Measurements from ENCODE around the gene SSRP1. TPM values are rescaled to one million over a fixed set of nuclear protein-coding genes. Genes with fewer than 3 reads are reported as not detected.
"Not testable (repeated sequence)": the region's sequence is repeated elsewhere in the genome, so short reads cannot be mapped to it uniquely, and the experiment has no call there.

SSRP1 gene
- polyA plus RNA-seq, 1 donor from 2014 or later = 84.7 TPM

- H3K9ac ChIP-seq (ENCODE audit: low read length); H3K79me2 ChIP-seq (replicated peaks; ENCODE audit: insufficient read depth, low read length); H3K9me3 ChIP-seq (ENCODE audit: low read length); H3K4me2 ChIP-seq (ENCODE audit: low read length); H3F3A ChIP-seq (ENCODE audit: insufficient read depth, low read length, poor library complexity, severe bottlenecking); H4K20me1 ChIP-seq (ENCODE audit: insufficient read depth); H3K27ac ChIP-seq (ENCODE audit: low read length); H3K36me3 ChIP-seq (ENCODE audit: insufficient read depth, low read length); H2AFZ ChIP-seq (ENCODE audit: low read depth, low read length); H3K27me3 ChIP-seq (ENCODE audit: insufficient read depth, low read depth, low read length); H3K9me2 ChIP-seq (ENCODE audit: insufficient read depth, low read length); H3K4me3 ChIP-seq (ENCODE audit: low read length): not testable (repeated sequence)
Measured at GRCh38 chr11:57361420-57361819, 25.7 kb upstream of the SSRP1 start.

- H3K4me3 ChIP-seq (ENCODE audit: low read length) = no peak overlapping the region
- no peaks in the 10 kb centered on the region for H3K9me3 ChIP-seq (ENCODE audit: low read length)
- no peaks in the 10 kb centered on the region for H3K36me3 ChIP-seq (ENCODE audit: insufficient read depth, low read length)
- H2AFZ ChIP-seq (ENCODE audit: low read depth, low read length) = no peak overlapping the region
- no peak overlapping the region for H3K27ac ChIP-seq (ENCODE audit: low read length)
- H3K9me2 ChIP-seq (ENCODE audit: insufficient read depth, low read length) = no peaks in the 10 kb centered on the region
- H4K20me1 ChIP-seq (ENCODE audit: insufficient read depth) = no peaks in the 10 kb centered on the region
- no peaks in the 10 kb centered on the region for H3K79me2 ChIP-seq (replicated peaks; ENCODE audit: insufficient read depth, low read length)
- H3K27me3 ChIP-seq (ENCODE audit: insufficient read depth, low read depth, low read length) = no peaks in the 10 kb centered on the region
- no peak overlapping the region for H3K9ac ChIP-seq (ENCODE audit: low read length)
- no peaks in the 10 kb centered on the region for H3F3A ChIP-seq (ENCODE audit: insufficient read depth, low read length, poor library complexity, severe bottlenecking)
- TF ChIP-seq SMC3 (conservative IDR thresholded peaks at IDR 0.05; ENCODE audit: poor library complexity) (no peak), MXI1 (conservative IDR thresholded peaks at IDR 0.05; ENCODE audit: poor library complexity, severe bottlenecking) (no peak), EP300 (conservative IDR thresholded peaks at IDR 0.05; ENCODE audit: poor library complexity, severe bottlenecking) (no peak), EZH2 (IDR thresholded peaks at IDR 0.05; ENCODE audit: borderline replicate concordance, insufficient read depth, low read length, poor library complexity, severe bottlenecking) (no peak), TAF1 (IDR thresholded peaks at IDR 0.05; ENCODE audit: low read depth) (no peak), CTCF (IDR thresholded peaks at IDR 0.05; ENCODE audit: poor library complexity, severe bottlenecking) (no peak), REST (IDR thresholded peaks at IDR 0.05; ENCODE audit: borderline replicate concordance) (no peak), RAD21 (conservative IDR thresholded peaks at IDR 0.05) (no peak), POLR2AphosphoS5 (IDR thresholded peaks at IDR 0.05) (no peak)
- H3K4me2 ChIP-seq (ENCODE audit: low read length) = no peak overlapping the region
Measured at GRCh38 chr11:57360991-57361390, 25.3 kb upstream of the SSRP1 start.

Measured in neural cell (in vitro differentiated cells).